ENCODE data around the gene BRDT.

Gene BRDT

DNA sequence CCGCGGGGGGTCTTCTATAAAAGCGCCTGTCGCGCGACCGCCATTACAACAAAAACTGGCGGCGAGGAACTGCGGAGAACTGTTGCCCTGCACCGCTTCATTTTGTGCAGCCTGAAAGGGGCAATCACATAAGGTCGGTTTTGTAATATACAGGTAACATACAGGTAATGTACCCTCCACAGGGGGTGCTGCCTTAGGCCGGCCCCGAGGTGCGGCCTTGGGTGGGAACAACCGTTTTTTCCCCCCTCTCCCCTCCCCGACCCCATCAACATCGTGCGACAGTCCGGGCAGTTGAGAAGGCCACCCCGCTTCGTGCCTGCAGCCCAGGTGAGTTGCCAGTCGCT, at the start of gene BRDT:
Gene BRDT (plus strand): TSS at position 46 of the 344 bp plus-strand sequence. CDS start 13,354 bp downstream, outside the sequence.
- TF ChIP-seq, protein P1, sequence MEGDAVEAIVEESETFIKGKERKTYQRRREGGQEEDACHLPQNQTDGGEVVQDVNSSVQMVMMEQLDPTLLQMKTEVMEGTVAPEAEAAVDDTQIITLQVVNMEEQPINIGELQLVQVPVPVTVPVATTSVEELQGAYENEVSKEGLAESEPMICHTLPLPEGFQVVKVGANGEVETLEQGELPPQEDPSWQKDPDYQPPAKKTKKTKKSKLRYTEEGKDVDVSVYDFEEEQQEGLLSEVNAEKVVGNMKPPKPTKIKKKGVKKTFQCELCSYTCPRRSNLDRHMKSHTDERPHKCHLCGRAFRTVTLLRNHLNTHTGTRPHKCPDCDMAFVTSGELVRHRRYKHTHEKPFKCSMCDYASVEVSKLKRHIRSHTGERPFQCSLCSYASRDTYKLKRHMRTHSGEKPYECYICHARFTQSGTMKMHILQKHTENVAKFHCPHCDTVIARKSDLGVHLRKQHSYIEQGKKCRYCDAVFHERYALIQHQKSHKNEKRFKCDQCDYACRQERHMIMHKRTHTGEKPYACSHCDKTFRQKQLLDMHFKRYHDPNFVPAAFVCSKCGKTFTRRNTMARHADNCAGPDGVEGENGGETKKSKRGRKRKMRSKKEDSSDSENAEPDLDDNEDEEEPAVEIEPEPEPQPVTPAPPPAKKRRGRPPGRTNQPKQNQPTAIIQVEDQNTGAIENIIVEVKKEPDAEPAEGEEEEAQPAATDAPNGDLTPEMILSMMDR (IDR thresholded peaks at IDR 0.05; ENCODE audit: insufficient read depth, low read depth, low read length, missing control alignments), result no peak
- DNase-seq (ENCODE audit: low read depth), result no peak
- H3K4me3 ChIP-seq (ENCODE audit: low read depth, low read length), result no peak within 1 kb of the TSS

DNA sequence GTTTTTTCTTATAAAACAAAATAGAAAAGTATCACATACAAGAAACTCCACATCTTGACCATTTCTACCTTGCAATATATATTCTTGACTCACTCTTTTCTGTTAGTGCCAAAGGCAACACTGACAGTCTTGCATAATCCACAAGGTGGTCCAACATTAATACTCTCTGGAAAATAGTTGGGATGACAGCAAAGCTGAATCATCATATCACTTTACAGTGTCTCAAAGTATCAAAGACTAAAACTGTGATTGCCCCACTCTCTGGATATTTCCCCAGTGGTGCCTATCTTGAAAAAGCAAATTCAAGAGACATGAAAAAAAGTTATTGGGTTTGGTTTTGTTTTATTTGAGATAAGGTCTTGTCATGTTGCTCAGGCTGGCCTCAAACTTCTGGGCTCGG, 48.6 kb upstream of the BRDT start:
- no peak overlapping the region for H3K4me3 ChIP-seq (ENCODE audit: low read depth, low read length)
- TF ChIP-seq, protein P1 (IDR thresholded peaks at IDR 0.05; ENCODE audit: insufficient read depth, low read depth, low read length, missing control alignments), result no peak
- DNase-seq (ENCODE audit: low read depth), result no peak

DNA sequence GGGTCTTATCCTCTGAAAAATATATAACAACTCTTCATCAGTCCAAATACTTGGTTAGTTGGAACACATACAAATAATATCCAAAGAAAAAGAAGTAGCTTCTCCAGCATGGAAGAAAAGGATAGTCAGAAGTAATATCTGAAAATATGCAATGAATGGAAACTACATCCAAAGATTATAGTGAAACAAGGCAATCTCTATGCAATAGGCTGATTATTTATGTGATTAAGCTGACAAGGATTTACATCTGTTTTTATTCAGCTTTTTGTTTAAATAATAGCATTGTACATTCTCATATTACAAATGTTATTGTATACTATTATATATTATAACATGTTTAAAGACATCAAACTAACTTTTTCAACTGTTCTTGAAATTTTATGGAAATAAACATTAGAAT, 48.0 kb upstream of the BRDT start:
- DNase-seq (ENCODE audit: low read depth), result no peak
- TF ChIP-seq, protein P1 (IDR thresholded peaks at IDR 0.05; ENCODE audit: insufficient read depth, low read depth, low read length, missing control alignments), result no peak
- no peak overlapping the region for H3K4me3 ChIP-seq (ENCODE audit: low read depth, low read length)

DNA sequence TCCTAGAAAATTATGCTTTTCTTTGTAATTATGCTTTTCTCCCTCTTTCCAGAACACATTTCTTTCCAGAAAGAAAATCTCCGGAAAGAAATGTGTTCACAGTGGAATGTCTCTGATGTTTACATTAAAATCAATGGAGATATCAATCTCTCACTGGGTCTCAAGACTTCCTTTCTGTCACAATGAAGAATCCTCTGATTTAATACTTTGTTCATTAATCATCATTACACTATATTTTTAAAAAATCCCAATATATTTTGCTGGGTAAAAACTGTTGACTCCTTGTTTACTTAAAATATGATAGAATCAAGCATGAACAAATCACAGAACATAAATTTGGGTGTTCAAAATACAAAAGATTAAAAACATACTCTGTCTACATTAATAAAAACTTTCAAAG, 36.9 kb upstream of the BRDT start:
- no peak for DNase-seq (ENCODE audit: low read depth)
- TF ChIP-seq, protein P1 (IDR thresholded peaks at IDR 0.05; ENCODE audit: insufficient read depth, low read depth, low read length, missing control alignments), result no peak
- H3K4me3 ChIP-seq (ENCODE audit: low read depth, low read length), result no peak overlapping the region

DNA sequence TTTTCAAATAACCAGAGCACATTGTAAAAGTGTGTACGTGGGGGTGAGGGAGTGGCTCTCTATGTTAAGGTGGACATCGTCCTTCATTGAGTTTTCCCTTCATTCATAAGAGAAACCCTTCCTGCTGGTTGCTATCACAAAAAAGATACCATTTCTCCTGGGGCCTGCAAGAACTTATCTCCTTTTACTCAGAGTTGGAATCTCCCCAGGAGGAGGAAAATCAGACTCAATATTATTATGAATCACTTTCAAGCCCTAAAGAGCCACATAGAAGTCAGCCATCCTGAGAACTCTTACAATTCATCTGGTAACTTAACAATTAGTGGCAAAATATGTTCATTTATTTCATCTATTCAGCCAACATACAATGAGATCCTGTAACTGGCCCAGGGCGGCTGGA, 36.2 kb upstream of the BRDT start:
- no peak overlapping the region for H3K4me3 ChIP-seq (ENCODE audit: low read depth, low read length)
- DNase-seq (ENCODE audit: low read depth), result no peak
- TF ChIP-seq, protein P1 (IDR thresholded peaks at IDR 0.05; ENCODE audit: insufficient read depth, low read depth, low read length, missing control alignments), result no peak

DNA sequence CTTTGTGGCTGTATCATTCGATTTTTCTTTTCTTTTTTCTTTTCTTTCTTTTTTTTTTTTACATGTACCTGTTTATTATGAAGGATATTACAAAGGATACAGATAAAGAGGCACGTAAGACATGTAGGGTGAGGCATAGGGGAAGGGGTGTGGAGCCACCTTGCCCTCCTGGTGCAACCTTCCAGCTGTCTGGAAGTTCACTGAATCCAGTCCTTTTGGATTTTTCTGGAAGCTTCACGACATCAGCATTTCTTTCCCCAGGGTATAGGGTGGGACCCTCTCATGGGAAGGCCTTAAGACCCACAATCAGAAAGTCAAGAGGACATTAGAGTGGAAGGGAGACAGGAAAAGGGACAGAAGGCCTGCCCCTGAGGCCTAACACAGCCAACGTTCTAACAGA, 33.2 kb upstream of the BRDT start:
- no peak overlapping the region for H3K4me3 ChIP-seq (ENCODE audit: low read depth, low read length)
- TF ChIP-seq, protein P1 (IDR thresholded peaks at IDR 0.05; ENCODE audit: insufficient read depth, low read depth, low read length, missing control alignments), result no peak
- DNase-seq (ENCODE audit: low read depth), result no peak

DNA sequence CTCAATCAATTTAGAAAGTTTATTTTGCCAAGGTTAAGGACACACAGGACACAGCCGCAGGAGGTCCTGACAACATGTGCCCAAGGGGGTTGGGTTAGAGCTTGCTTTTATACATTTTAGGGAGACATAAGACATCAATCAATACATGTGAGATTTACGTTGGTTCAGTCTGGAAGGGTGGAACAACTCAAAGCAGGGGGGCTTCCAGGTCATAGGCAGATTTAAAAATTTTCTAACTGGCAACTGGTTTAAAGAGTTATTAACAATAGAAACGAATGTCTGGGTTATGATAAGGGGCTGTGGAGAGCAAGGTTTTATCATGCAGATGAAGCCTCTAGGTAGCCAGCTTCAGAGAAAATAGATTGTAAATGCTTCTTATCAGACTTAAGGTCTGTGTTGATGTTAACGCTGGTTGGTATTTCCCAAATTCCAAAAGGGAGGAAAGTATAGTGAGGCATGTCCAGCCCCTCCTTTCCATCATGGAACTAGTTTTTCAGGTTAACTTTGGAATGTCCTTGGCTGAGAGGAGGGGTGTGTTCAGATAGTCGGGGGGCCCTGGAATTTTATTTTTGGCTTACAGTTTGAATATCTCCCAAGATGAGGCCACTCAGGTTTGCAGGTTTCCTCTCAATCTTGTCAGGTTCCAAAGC, 32.3 kb upstream of the BRDT start:
- no peak for DNase-seq (ENCODE audit: low read depth)
- no peak overlapping the region for H3K4me3 ChIP-seq (ENCODE audit: low read depth, low read length)
- TF ChIP-seq, protein P1 (IDR thresholded peaks at IDR 0.05; ENCODE audit: insufficient read depth, low read depth, low read length, missing control alignments), result no peak
